ENCODE data around the gene DGCR6. TPM values are rescaled to one million over a fixed set of nuclear protein-coding genes. Genes with fewer than 3 reads are reported as not detected.

Gene DGCR6
- total RNA-seq, 1 experiment from 2014 or later = 4.7 TPM

DNA sequence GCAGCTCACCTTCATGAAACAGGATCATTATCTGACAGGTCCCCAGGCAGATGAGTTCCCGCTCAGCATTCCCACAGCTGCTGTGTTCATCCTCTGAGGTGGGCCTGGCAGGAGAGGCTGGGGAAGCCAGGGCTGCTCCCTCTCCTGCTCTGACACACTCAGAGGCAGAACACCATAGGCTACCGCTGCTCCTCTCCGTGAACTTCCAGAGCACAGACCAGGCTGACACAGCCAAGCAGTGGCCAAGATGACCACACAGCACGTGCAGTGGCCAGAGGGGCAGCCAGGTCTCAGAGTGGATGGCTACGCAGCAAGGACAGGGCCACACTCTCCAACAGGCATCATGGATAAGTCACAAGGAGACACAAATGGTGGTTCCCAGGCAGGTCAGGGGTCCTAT is 21.5 kb downstream of the DGCR6 start:
- no peak for TF ChIP-seq TEAD1 (CRISPR knock-in tag; IDR thresholded peaks at IDR 0.05)
- no peak for TF ChIP-seq SOX15 (CRISPR knock-in tag; IDR thresholded peaks at IDR 0.05)
- TF ChIP-seq, protein P1, sequence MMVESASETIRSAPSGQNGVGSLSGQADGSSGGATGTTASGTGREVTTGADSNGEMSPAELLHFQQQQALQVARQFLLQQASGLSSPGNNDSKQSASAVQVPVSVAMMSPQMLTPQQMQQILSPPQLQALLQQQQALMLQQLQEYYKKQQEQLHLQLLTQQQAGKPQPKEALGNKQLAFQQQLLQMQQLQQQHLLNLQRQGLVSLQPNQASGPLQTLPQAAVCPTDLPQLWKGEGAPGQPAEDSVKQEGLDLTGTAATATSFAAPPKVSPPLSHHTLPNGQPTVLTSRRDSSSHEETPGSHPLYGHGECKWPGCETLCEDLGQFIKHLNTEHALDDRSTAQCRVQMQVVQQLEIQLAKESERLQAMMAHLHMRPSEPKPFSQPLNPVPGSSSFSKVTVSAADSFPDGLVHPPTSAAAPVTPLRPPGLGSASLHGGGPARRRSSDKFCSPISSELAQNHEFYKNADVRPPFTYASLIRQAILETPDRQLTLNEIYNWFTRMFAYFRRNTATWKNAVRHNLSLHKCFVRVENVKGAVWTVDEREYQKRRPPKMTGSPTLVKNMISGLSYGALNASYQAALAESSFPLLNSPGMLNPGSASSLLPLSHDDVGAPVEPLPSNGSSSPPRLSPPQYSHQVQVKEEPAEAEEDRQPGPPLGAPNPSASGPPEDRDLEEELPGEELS (CRISPR knock-in tag; IDR thresholded peaks at IDR 0.05) = no peak
- TF ChIP-seq KAT7 (CRISPR knock-in tag; IDR thresholded peaks at IDR 0.05; ENCODE audit: borderline replicate concordance) = no peak
- no peak for TF ChIP-seq ZNF423 (CRISPR knock-in tag; IDR thresholded peaks at IDR 0.05)
- TF ChIP-seq GRHL2 (CRISPR knock-in tag; IDR thresholded peaks at IDR 0.05; ENCODE audit: insufficient replicate concordance, severe bottlenecking) = no peak
- TF ChIP-seq, protein P2, sequence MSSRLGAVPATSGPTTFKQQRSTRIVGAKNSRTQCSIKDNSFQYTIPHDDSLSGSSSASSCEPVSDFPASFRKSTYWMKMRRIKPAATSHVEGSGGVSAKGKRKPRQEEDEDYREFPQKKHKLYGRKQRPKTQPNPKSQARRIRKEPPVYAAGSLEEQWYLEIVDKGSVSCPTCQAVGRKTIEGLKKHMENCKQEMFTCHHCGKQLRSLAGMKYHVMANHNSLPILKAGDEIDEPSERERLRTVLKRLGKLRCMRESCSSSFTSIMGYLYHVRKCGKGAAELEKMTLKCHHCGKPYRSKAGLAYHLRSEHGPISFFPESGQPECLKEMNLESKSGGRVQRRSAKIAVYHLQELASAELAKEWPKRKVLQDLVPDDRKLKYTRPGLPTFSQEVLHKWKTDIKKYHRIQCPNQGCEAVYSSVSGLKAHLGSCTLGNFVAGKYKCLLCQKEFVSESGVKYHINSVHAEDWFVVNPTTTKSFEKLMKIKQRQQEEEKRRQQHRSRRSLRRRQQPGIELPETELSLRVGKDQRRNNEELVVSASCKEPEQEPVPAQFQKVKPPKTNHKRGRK (CRISPR knock-in tag; IDR thresholded peaks at IDR 0.05; ENCODE audit: borderline replicate concordance) = no peak
- TF ChIP-seq, protein P3, sequence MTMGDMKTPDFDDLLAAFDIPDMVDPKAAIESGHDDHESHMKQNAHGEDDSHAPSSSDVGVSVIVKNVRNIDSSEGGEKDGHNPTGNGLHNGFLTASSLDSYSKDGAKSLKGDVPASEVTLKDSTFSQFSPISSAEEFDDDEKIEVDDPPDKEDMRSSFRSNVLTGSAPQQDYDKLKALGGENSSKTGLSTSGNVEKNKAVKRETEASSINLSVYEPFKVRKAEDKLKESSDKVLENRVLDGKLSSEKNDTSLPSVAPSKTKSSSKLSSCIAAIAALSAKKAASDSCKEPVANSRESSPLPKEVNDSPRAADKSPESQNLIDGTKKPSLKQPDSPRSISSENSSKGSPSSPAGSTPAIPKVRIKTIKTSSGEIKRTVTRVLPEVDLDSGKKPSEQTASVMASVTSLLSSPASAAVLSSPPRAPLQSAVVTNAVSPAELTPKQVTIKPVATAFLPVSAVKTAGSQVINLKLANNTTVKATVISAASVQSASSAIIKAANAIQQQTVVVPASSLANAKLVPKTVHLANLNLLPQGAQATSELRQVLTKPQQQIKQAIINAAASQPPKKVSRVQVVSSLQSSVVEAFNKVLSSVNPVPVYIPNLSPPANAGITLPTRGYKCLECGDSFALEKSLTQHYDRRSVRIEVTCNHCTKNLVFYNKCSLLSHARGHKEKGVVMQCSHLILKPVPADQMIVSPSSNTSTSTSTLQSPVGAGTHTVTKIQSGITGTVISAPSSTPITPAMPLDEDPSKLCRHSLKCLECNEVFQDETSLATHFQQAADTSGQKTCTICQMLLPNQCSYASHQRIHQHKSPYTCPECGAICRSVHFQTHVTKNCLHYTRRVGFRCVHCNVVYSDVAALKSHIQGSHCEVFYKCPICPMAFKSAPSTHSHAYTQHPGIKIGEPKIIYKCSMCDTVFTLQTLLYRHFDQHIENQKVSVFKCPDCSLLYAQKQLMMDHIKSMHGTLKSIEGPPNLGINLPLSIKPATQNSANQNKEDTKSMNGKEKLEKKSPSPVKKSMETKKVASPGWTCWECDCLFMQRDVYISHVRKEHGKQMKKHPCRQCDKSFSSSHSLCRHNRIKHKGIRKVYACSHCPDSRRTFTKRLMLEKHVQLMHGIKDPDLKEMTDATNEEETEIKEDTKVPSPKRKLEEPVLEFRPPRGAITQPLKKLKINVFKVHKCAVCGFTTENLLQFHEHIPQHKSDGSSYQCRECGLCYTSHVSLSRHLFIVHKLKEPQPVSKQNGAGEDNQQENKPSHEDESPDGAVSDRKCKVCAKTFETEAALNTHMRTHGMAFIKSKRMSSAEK (CRISPR knock-in tag; IDR thresholded peaks at IDR 0.05; ENCODE audit: borderline replicate concordance) = no peak
- no peak for TF ChIP-seq TP53 (CRISPR knock-in tag; IDR thresholded peaks at IDR 0.05)
- TF ChIP-seq NR1H2 (CRISPR knock-in tag; IDR thresholded peaks at IDR 0.05) = no peak
- TF ChIP-seq, protein P4, sequence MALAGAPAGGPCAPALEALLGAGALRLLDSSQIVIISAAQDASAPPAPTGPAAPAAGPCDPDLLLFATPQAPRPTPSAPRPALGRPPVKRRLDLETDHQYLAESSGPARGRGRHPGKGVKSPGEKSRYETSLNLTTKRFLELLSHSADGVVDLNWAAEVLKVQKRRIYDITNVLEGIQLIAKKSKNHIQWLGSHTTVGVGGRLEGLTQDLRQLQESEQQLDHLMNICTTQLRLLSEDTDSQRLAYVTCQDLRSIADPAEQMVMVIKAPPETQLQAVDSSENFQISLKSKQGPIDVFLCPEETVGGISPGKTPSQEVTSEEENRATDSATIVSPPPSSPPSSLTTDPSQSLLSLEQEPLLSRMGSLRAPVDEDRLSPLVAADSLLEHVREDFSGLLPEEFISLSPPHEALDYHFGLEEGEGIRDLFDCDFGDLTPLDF (CRISPR knock-in tag; IDR thresholded peaks at IDR 0.05) = no peak
- no peaks in the 10 kb centered on the region for H3K36me3 Mint-ChIP-seq
- ATAC-seq = no peak
- no peaks in the 10 kb centered on the region for H3K27me3 Mint-ChIP-seq (ENCODE audit: low read depth)
- POLR2A ChIA-PET = no interaction called here
- no peak for DNase-seq (ENCODE audit: low spot score)
- H3K9me3 Mint-ChIP-seq = no peaks in the 10 kb centered on the region
- CTCF ChIA-PET = interaction anchor here (8.1 kb wide), 1 partner anchor 20 kb away, joined by 75 read pairs; the partner anchor contains the start of gene DGCR6
- H3K27ac Mint-ChIP-seq = no peak overlapping the region
- H3K4me1 Mint-ChIP-seq = no peaks in the 10 kb centered on the region
- no peak overlapping the region for H3K4me3 Mint-ChIP-seq

DNA sequence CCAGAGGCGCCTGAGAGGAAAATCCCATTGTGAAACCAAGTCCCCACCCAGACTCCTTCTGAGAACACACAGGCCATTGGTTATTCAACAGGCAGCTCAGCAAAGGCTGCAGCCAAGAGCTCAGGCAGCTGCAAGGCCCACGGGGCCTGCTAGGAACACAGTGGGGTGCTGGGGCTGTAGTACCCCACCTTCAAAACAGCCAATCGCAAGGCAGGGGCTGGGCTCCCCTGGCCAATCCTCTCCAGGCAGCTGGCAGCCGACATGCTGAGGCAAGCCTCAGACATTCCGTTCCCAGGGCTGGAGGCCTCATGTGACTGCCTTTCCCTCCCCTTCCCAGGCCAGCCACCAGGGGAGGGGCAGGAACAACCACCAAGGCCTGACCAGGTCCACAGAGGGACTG is 23.3 kb downstream of the DGCR6 start:
- ChIA-PET POLR2A (interaction anchor here (0.6 to 1.7 kb wide), 5 partner anchors 9 to 24 kb away, joined by 3 to 8 read pairs (median 3); partner anchors contain the start of gene DGCR6), CTCF (interaction anchor here (1.0 to 8.1 kb wide), 5 partner anchors 13 to 776 kb away, joined by 3 to 75 read pairs (median 4); partner anchors contain the start of gene DGCR6)
- Mint-ChIP-seq H3K27me3 (ENCODE audit: low read depth) (no peaks in the 10 kb centered on the region), H3K27ac (no peak overlapping the region), H3K9me3 (no peaks in the 10 kb centered on the region), H3K4me1 (no peaks in the 10 kb centered on the region), H3K4me3 (no peak overlapping the region), H3K36me3 (no peaks in the 10 kb centered on the region)
- TF ChIP-seq ESRRA (CRISPR knock-in tag; IDR thresholded peaks at IDR 0.05; ENCODE audit: borderline replicate concordance) (no peak), IRF2 (CRISPR knock-in tag; IDR thresholded peaks at IDR 0.05; ENCODE audit: borderline replicate concordance, low read depth) (no peak), EMX1 (CRISPR knock-in tag; IDR thresholded peaks at IDR 0.05) (no peak), ZBTB21 (CRISPR knock-in tag; IDR thresholded peaks at IDR 0.05; ENCODE audit: borderline replicate concordance) (no peak), ELF4 (CRISPR knock-in tag; IDR thresholded peaks at IDR 0.05; ENCODE audit: low read depth) (no peak)
- TF ChIP-seq, protein P5, sequence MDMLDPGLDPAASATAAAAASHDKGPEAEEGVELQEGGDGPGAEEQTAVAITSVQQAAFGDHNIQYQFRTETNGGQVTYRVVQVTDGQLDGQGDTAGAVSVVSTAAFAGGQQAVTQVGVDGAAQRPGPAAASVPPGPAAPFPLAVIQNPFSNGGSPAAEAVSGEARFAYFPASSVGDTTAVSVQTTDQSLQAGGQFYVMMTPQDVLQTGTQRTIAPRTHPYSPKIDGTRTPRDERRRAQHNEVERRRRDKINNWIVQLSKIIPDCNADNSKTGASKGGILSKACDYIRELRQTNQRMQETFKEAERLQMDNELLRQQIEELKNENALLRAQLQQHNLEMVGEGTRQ (CRISPR knock-in tag; IDR thresholded peaks at IDR 0.05) = no peak
- TF ChIP-seq, protein P6, sequence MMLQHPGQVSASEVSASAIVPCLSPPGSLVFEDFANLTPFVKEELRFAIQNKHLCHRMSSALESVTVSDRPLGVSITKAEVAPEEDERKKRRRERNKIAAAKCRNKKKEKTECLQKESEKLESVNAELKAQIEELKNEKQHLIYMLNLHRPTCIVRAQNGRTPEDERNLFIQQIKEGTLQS (CRISPR knock-in tag; conservative IDR thresholded peaks at IDR 0.05) = no peak
- TF ChIP-seq, protein P7, sequence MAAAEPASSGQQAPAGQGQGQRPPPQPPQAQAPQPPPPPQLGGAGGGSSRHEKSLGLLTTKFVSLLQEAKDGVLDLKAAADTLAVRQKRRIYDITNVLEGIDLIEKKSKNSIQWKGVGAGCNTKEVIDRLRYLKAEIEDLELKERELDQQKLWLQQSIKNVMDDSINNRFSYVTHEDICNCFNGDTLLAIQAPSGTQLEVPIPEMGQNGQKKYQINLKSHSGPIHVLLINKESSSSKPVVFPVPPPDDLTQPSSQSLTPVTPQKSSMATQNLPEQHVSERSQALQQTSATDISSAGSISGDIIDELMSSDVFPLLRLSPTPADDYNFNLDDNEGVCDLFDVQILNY (CRISPR knock-in tag; IDR thresholded peaks at IDR 0.05) = no peak
- DNase-seq (ENCODE audit: low spot score) = no peak
- ATAC-seq = peak; percentile 91

All from WTC11 (cell line).